H1 (cell line): ENCODE results near the gene UBE2K. TPM values are rescaled to one million over a fixed set of nuclear protein-coding genes. Genes with fewer than 3 reads are reported as not detected.

Experiments
- TAF7 ChIP-seq: optimal IDR thresholded peaks from 2 replicates; pipeline ENCODE3; 2011; ENCODE audit warnings: low read depth, mild to moderate bottlenecking, inconsistent platforms, low read length, moderate library complexity, borderline replicate concordance
- polyA plus RNA-seq, 7 experiments: library from polyadenylated mRNA; depleted of rRNA in 3 of 7; stranded (reverse) in 5 of 7; unstranded in 2 of 7; fragments of >200 nt in 5 of 7; fragments of 200-250 nt in 2 of 7; gene quantifications; 1 replicate in 5 of 7; 2 replicates in 1 of 7; 4 replicates in 1 of 7; pipeline versions ENCODE4 v1.2.1 to v1.2.3, GENCODE V29; 2011 to 2013; ENCODE audit warnings: missing spikeins in 2 of 7, mixed read lengths in 2 of 7
- total RNA-seq: library from RNA; stranded (reverse); fragmentation: NEBNext Ultra II Directional; extraction: Animal tissue kit (Norgen Biotek cat#: 25700); gene quantifications from 2 replicates; pipeline ENCODE4 v1.2.1, GENCODE V29; 2021

Gene UBE2K
- total and polyA plus RNA-seq, 2 of the 8 experiments (the other 6 are each of a cell fraction or from before 2014, with no cell fraction given) = 53.6 to 174 TPM

DNA sequence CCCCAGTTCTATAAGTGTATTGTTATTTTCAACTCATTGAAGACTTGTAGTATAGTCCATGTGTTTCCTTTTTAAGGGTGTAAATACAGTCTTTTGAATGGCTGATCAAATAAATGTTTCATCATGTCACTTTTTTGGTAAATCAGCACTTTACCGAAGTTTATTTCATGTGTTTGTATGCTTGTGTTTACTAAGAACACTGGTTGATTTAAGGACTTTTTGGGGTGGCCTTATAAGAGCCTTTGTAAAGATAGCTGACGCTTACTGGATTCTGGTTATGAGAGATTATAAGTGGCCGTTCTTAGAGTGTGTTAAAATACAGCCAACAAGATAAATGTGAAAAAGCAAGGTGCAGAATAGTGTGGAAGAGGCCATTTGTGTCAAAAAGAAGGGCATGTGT is 2.6 kb downstream of the UBE2K start (continued):
- TF ChIP-seq TAF7 = no peak
- TF ChIP-seq, all 59 proteins: peak for 0
